NB4 (cell line): ENCODE results near the gene CNPY1.

ENCODE experiments used
- MYC ChIP-seq: IDR thresholded peaks from 2 replicates; pipeline ENCODE4 v1.6.1; 2011; ENCODE audit warnings: low read depth, low read length
- POLR2A ChIP-seq: IDR thresholded peaks from 2 replicates; pipeline ENCODE4 v1.6.1; 2011; ENCODE audit warnings: mild to moderate bottlenecking; ENCODE audit not compliant: insufficient read length; ENCODE audit errors: extremely low read depth
- TF ChIP-seq, protein P1 (sequence below): IDR thresholded peaks from one replicate; pipeline ENCODE4 v1.5.1; 2012; ENCODE audit warnings: low read depth, low read length
- TF ChIP-seq, protein P2 (sequence below): IDR thresholded peaks from 2 replicates; pipeline ENCODE4 v1.6.1; 2011; ENCODE audit warnings: low read depth, low read length

DNA sequence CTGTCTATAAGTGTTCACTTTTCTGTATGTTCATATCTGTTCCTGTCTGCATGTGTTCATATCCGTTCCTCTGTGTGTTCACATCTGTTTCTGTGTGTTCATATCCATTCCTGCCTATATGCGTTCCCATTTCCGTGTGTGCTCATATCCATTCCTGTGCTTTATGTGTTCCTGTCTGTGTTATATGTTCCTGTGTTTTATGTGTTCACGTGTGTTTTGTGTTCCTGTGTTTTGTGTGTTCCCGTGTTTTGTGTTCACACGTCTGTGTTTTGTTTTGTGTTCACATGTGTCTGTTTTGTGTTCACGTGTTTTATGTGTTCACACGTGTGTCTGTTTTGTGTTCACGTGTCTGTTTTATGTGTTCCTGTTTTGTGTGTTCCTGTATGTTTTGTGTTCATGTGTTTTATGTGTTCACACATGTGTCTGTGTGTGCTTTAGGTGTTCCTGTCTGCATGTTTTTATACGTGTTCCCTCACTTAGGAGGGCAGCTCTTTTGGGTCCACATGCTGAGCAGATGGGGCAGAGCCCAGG, 42.2 kb upstream of the CNPY1 start:
- TF ChIP-seq POLR2A, result no peak
- TF ChIP-seq, protein P1, sequence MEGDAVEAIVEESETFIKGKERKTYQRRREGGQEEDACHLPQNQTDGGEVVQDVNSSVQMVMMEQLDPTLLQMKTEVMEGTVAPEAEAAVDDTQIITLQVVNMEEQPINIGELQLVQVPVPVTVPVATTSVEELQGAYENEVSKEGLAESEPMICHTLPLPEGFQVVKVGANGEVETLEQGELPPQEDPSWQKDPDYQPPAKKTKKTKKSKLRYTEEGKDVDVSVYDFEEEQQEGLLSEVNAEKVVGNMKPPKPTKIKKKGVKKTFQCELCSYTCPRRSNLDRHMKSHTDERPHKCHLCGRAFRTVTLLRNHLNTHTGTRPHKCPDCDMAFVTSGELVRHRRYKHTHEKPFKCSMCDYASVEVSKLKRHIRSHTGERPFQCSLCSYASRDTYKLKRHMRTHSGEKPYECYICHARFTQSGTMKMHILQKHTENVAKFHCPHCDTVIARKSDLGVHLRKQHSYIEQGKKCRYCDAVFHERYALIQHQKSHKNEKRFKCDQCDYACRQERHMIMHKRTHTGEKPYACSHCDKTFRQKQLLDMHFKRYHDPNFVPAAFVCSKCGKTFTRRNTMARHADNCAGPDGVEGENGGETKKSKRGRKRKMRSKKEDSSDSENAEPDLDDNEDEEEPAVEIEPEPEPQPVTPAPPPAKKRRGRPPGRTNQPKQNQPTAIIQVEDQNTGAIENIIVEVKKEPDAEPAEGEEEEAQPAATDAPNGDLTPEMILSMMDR, result no peak
- TF ChIP-seq, protein P2, sequence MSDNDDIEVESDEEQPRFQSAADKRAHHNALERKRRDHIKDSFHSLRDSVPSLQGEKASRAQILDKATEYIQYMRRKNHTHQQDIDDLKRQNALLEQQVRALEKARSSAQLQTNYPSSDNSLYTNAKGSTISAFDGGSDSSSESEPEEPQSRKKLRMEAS, result no peak
- TF ChIP-seq MYC, result no peak
